ENCODE measurements around the gene RBM47. TPM values are rescaled to one million over a fixed set of nuclear protein-coding genes. Genes with fewer than 3 reads are reported as not detected.

RBM47 gene
- total RNA-seq, 1 donor from 2014 or later, result 61.1 TPM

- Histone ChIP-seq H3K4me1 (peaks cover 17% of the 10 kb centered on the region), H3K9me3 (no peaks in the 10 kb centered on the region), H3K36me3 (no peaks in the 10 kb centered on the region), H3K27ac (no peak overlapping the region), H3K4me3 (no peak overlapping the region), H3K27me3 (no peaks in the 10 kb centered on the region)
- no peak for DNase-seq (ENCODE audit: extremely low spot score in 2 of 2)
- intact Hi-C loops (cut with DNase I), result no loop called here
- no peak for TF ChIP-seq POLR2AphosphoS5 (IDR thresholded peaks at IDR 0.05; ENCODE audit: insufficient read depth in 1 of 2, low read depth in 1 of 2)
Observed at GRCh38 chr4:40623707-40624106, 6.0 kb downstream of the RBM47 start.

- no peak for DNase-seq (ENCODE audit: extremely low spot score in 2 of 2)
- no peak for TF ChIP-seq CTCF (IDR thresholded peaks at IDR 0.05)
- TF ChIP-seq POLR2AphosphoS5 (IDR thresholded peaks at IDR 0.05; ENCODE audit: insufficient read depth in 1 of 2, low read depth in 1 of 2), result no peak
- TF ChIP-seq POLR2A (IDR thresholded peaks at IDR 0.05), result no peak
- no peaks in the 10 kb centered on the region for H3K9me3 ChIP-seq
- peaks cover 17% of the 10 kb centered on the region for H3K4me1 ChIP-seq
- no peak overlapping the region for H3K27ac ChIP-seq
- H3K4me3 ChIP-seq, result no peak overlapping the region
- H3K27me3 ChIP-seq, result no peaks in the 10 kb centered on the region
- intact Hi-C loops (cut with DNase I), result no loop called here
- no peaks in the 10 kb centered on the region for H3K36me3 ChIP-seq
Observed at GRCh38 chr4:40622913-40623312, 6.8 kb downstream of the RBM47 start.

GRCh38 chr4:40621592-40622512, 7.8 kb downstream of the RBM47 start:
- intact Hi-C loops (cut with DNase I), result no loop called here
- peaks cover 17% of the 10 kb centered on the region for H3K4me1 ChIP-seq
- DNase-seq (ENCODE audit: extremely low spot score in 2 of 2), result no peak
- no peak for TF ChIP-seq CTCF (IDR thresholded peaks at IDR 0.05)
- TF ChIP-seq POLR2A (IDR thresholded peaks at IDR 0.05), result no peak
- peak in 1 of 2 donors; percentile 81 for TF ChIP-seq POLR2AphosphoS5 (IDR thresholded peaks at IDR 0.05; ENCODE audit: insufficient read depth in 1 of 2, low read depth in 1 of 2)
- no peaks in the 10 kb centered on the region for H3K36me3 ChIP-seq
- H3K27me3 ChIP-seq, result no peaks in the 10 kb centered on the region
- H3K9me3 ChIP-seq, result no peaks in the 10 kb centered on the region
- H3K4me3 ChIP-seq, result no peak overlapping the region
- peak overlapping the region; percentile 63 for H3K27ac ChIP-seq

- DNase-seq (ENCODE audit: extremely low spot score in 2 of 2), result no peak
- intact Hi-C loops (cut with DNase I), result no loop called here
- Histone ChIP-seq H3K9me3 (no peaks in the 10 kb centered on the region), H3K4me3 (no peak overlapping the region), H3K27ac (peak overlapping the region; percentile 63), H3K4me1 (peaks cover 17% of the 10 kb centered on the region), H3K36me3 (no peaks in the 10 kb centered on the region), H3K27me3 (no peaks in the 10 kb centered on the region)
- TF ChIP-seq POLR2AphosphoS5 (IDR thresholded peaks at IDR 0.05; ENCODE audit: insufficient read depth in 1 of 2, low read depth in 1 of 2), result no peak
- no peak for TF ChIP-seq POLR2A (IDR thresholded peaks at IDR 0.05)
- no peak for TF ChIP-seq CTCF (IDR thresholded peaks at IDR 0.05)
Observed at GRCh38 chr4:40621229-40621591, 8.5 kb downstream of the RBM47 start.

GRCh38 chr4:40619600-40619999, 10.1 kb downstream of the RBM47 start:
- Histone ChIP-seq H3K27me3 (no peaks in the 10 kb centered on the region), H3K4me1 (peaks cover 17% of the 10 kb centered on the region), H3K27ac (no peak overlapping the region), H3K9me3 (no peaks in the 10 kb centered on the region), H3K4me3 (no peak overlapping the region), H3K36me3 (no peaks in the 10 kb centered on the region)
- no peak for DNase-seq (ENCODE audit: extremely low spot score in 2 of 2)
- intact Hi-C loops (cut with DNase I), result no loop called here
- TF ChIP-seq POLR2AphosphoS5 (IDR thresholded peaks at IDR 0.05; ENCODE audit: insufficient read depth in 1 of 2, low read depth in 1 of 2) (peak in 1 of 2 donors; percentile 71), POLR2A (IDR thresholded peaks at IDR 0.05) (no peak), CTCF (IDR thresholded peaks at IDR 0.05) (no peak)

Measured in vagina (tissue), 2 donors.